ENCODE measurements around the gene BTN3A1.
"Not testable (repeated sequence)": the region's sequence is repeated elsewhere in the genome, so short reads cannot be mapped to it uniquely, and the experiment has no call there.

Gene BTN3A1

GRCh38 chr6:26366504-26366903 lies 35.6 kb upstream of the BTN3A1 start:
- no peak for DNase-seq (ENCODE audit: low spot score)
- no peak for TF ChIP-seq CTCF (IDR thresholded peaks at IDR 0.05; ENCODE audit: extremely low read depth, insufficient read depth, missing control alignments)
- in situ Hi-C loops (cut with MboI; ENCODE audit: low pct_unique_long_range_greater_than_20kb, low sequenced_read_pairs, unreplicated experiment): no loop called here

GRCh38 chr6:26367114-26367513 lies 35.0 kb upstream of the BTN3A1 start:
- in situ Hi-C loops (cut with MboI; ENCODE audit: low pct_unique_long_range_greater_than_20kb, low sequenced_read_pairs, unreplicated experiment): no loop called here
- TF ChIP-seq CTCF (IDR thresholded peaks at IDR 0.05; ENCODE audit: extremely low read depth, insufficient read depth, missing control alignments): no peak
- DNase-seq (ENCODE audit: low spot score): no peak

GRCh38 chr6:26371813-26372212 lies 30.3 kb upstream of the BTN3A1 start:
- in situ Hi-C loops (cut with MboI; ENCODE audit: low pct_unique_long_range_greater_than_20kb, low sequenced_read_pairs, unreplicated experiment); DNase-seq (ENCODE audit: low spot score): not testable (repeated sequence)

GRCh38 chr6:26372308-26373144 lies 29.5 kb upstream of the BTN3A1 start:
- DNase-seq (ENCODE audit: low spot score): no peak
- in situ Hi-C loops (cut with MboI; ENCODE audit: low pct_unique_long_range_greater_than_20kb, low sequenced_read_pairs, unreplicated experiment): no loop called here

GRCh38 chr6:26375270-26375669 lies 26.8 kb upstream of the BTN3A1 start:
- no peak for TF ChIP-seq CTCF (IDR thresholded peaks at IDR 0.05; ENCODE audit: extremely low read depth, insufficient read depth, missing control alignments)
- no peak for DNase-seq (ENCODE audit: low spot score)
- in situ Hi-C loops (cut with MboI; ENCODE audit: low pct_unique_long_range_greater_than_20kb, low sequenced_read_pairs, unreplicated experiment): no loop called here

More at GRCh38 chr6:26372308-26373144, 29.5 kb upstream of the BTN3A1 start:
- no peak for TF ChIP-seq CTCF (IDR thresholded peaks at IDR 0.05; ENCODE audit: extremely low read depth, insufficient read depth, missing control alignments)

GRCh38 chr6:26377719-26378118 lies 24.4 kb upstream of the BTN3A1 start:
- no peak for DNase-seq (ENCODE audit: low spot score)
- in situ Hi-C loops (cut with MboI; ENCODE audit: low pct_unique_long_range_greater_than_20kb, low sequenced_read_pairs, unreplicated experiment): no loop called here
- no peak for TF ChIP-seq CTCF (IDR thresholded peaks at IDR 0.05; ENCODE audit: extremely low read depth, insufficient read depth, missing control alignments)

- DNase-seq (ENCODE audit: low spot score); in situ Hi-C loops (cut with MboI; ENCODE audit: low pct_unique_long_range_greater_than_20kb, low sequenced_read_pairs, unreplicated experiment): not testable (repeated sequence)
Measured at GRCh38 chr6:26378143-26378542, 23.9 kb upstream of the BTN3A1 start.

Measured in GM13977 (cell line).